Measurements from ENCODE around the gene ATXN2.
"Not testable (repeated sequence)": the region's sequence is repeated elsewhere in the genome, so short reads cannot be mapped to it uniquely, and the experiment has no call there.

Gene ATXN2

GRCh38 chr12:111414711-111415252, 184.3 kb downstream of the ATXN2 start:
- DNase-seq (ENCODE audit: low read depth): no peak

- no peak for DNase-seq (ENCODE audit: low read depth)
These were observed 185.6 kb downstream of the ATXN2 start for GRCh38 chr12:111413442-111414086.

- DNase-seq (ENCODE audit: low read depth): no peak
These were observed 186.2 kb downstream of the ATXN2 start for GRCh38 chr12:111412830-111413441.

- DNase-seq (ENCODE audit: low read depth): no peak
These were observed 186.9 kb downstream of the ATXN2 start for GRCh38 chr12:111412007-111412829.

DNA sequence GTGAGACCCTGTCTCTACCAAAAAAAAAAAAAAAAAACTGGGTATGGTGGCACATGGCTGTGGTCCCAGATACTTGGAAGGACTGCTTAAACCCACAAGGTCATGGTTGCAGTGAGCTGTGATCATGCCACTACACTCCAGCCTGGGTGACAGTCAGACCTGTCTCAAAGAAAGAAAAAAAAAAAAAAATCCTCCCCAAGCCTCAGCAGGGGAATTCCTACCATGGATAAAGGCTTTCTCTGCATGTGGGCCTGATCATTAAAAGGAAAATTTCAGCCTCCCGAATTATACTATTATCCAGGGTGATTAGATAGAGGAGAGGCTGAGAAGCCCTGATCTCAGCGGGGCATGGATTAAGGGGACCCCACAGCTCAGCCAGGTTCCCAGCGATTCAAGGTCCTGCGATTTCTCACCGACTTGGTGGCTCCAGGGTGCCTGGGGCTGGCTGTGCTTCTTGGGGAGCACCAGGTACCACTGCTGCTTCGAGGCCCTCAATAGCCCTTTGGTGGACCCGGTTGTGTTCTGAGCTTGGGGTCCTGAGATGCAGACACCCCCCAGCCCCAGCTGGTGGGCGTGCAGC, 187.8 kb downstream of the ATXN2 start:
- no peak for DNase-seq (ENCODE audit: low read depth)

DNA sequence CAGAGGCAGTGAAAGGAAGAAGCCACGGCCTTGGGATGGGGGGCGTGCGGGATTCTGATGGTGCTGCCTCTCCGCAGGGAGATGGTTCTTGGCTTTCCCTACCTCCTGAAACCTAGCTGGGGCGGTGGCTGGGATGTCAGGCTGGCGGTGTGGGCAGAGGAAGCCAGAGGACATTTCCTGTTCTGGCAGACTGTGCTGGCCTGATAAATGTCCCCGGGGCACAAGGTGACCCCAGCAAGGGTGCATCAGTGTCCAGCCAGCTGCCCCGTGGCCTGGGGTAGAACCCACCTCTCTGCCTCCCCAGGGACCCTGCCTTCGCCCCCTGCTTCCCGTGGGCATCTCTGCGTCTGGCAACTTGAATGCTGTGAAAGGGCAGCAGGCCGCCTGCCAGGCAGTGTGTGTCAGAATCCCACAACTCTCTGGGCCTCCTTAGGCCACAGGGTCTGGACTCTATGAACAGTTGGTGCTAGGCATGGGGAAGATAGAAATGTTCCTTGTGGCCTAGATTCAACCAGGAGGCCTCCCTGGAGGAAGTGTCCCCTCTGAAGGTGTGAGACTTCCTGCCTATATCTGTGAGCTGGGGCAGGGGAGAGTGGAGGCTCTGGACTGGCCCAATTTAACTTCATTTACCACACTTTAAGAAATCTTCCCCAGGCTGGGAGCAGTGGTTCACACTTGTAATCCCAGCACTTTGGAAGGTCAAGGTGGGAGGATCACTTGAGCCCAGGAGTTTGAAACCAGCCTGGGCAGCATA, 188.5 kb downstream of the ATXN2 start:
- DNase-seq (ENCODE audit: low read depth): no peak

DNA sequence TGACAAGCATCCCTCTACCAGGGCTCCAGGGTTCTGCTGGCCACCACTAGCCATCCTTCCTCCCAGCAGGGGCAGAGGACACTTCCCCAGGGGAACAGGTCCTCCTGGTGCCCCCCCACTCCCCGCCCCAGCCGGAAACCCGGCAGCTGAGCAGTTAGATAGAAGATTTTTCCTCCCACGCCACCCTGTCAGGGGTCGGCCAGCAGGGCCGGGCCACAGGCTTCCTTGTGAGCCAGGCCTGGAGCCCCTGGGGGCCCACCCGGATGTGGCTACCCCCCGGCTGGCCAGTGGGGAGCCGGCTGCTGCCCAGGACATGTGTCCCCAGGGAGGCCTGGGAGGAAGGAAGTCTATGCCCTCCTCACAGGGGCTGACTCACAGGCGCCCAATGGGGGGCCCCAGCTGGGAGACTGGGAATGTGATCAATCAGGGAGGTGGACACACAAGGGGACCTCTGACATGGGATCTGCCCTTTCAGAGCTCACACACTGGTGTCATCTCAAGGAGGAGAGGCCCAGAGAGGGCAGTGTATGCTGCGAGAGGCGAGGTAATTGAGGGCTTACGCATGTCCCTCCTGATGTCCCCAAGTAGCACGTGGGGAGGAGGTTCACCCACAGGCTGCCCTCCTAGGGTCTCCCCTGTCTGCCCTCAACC, 189.2 kb downstream of the ATXN2 start:
- no peak for DNase-seq (ENCODE audit: low read depth)

GRCh38 chr12:111409403-111409779, 189.7 kb downstream of the ATXN2 start:
- DNase-seq (ENCODE audit: low read depth): no peak

- no peak for DNase-seq (ENCODE audit: low read depth)
These were observed 190.3 kb downstream of the ATXN2 start for GRCh38 chr12:111408686-111409402.

- no peak for DNase-seq (ENCODE audit: low read depth)
These were observed 191.0 kb downstream of the ATXN2 start for GRCh38 chr12:111408116-111408440.

DNA sequence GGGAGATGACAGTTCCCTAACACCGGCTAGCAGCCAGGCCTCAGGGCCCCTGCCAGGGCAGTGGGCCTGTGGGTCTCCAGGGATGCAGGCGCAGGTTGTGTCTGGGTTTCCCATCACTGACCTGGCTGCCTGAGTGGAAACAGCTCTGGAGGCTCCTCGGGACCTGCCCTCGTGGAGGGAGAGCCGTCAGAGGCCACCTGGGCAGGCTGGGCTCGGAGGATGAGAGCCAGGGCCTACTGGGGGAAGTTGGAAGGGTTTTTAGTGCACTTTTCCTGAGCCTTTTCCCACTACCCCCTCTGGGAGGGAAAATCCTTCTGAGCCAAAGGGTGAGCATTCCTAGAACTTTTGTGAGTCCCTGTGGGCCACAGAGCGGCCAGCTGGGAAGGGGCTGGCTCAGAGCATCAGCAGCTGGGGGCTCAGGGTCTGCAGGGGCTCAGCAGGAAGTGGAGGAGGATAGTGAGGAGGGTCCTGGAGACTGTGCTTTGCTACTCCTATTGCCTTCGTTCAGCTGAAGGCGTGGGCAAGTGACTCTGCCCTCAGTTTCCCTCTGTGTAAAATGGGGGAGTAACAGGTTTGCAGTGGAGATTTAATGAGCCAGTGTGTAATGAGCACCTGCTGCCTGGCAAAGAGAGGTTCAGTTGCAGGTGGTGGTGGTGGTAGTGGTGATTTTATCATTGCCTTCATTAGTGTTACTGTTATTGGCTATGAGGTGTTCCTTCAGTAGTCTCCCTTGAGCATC, 191.6 kb downstream of the ATXN2 start:
- DNase-seq (ENCODE audit: low read depth): no peak

- no peak for DNase-seq (ENCODE audit: low read depth)
These were observed 192.4 kb downstream of the ATXN2 start for GRCh38 chr12:111406474-111407376.

DNA sequence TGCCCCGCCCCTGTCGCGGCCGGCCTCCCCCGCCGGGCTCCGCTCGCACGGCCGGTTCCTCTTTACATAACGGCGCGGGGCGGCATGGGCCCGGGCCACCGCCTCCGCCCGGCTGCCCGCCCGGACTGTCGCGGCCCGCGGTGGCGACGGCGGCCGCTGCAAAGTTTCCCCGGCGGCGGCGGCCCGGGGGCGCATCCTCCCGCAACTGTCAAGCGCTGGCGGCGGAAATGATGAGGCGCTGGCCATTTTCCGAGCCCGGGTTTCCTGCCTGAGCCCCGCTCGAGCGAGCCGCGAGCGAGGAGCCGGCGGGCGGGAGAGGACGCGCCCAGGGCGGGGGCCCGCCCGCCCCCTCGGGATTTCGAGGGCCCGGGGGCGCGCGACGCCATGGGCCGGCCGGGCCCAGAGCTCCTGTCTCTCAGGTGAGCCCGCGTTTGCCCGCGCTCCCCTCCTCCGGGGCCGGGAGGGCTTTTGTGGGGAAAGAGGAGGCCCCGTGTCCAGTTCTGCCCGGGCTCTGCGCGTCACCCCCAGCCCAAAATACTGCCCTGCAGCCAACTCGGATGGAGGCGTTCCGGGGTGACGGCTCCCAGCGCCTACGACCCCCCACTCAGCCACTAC, 193.1 kb downstream of the ATXN2 start, which contains the start of gene SH2B3:
SH2B3 (plus strand) TSS at position 65 of the 615 bp plus-strand sequence. CDS start 12,223 bp downstream, outside the sequence.
- DNase-seq (ENCODE audit: low read depth): no peak

- peak; percentile 99 for DNase-seq (ENCODE audit: low read depth)
These were observed 193.8 kb downstream of the ATXN2 start for GRCh38 chr12:111405149-111405858.

- DNase-seq (ENCODE audit: low read depth): peak; percentile 62
These were observed 194.6 kb downstream of the ATXN2 start for GRCh38 chr12:111404362-111405148.

GRCh38 chr12:111402490-111402824, 196.7 kb downstream of the ATXN2 start:
- DNase-seq (ENCODE audit: low read depth): not testable (repeated sequence)
